IMR-90 (cell line): ENCODE measurements around the gene SLC16A1. TPM values are rescaled to one million over a fixed set of nuclear protein-coding genes. Genes with fewer than 3 reads are reported as not detected.

Experiments used
- ATAC-seq: fragments of 200-7000 bp; cut with Tn5 transposase; 2 replicates; pipeline ENCODE4 v1.9.1; 2020; ENCODE audit warnings: low read depth, mild to moderate bottlenecking, moderate library complexity
- BruUV-seq: library from RNA; stranded (reverse); fragments of 400-500 nt; replicated peaks from 2 replicates; lab custom pipeline; 2021; lab: Mats Ljungman, UMichigan
- CTCF ChIA-PET: fragments of 300-600 bp; formaldehyde crosslinking; extraction: SDS; loops from one replicate; lab custom pipeline; 2021; ENCODE audit warnings: antibody characterized with exemption; lab: Yijun Ruan, JAX
- POLR2A ChIA-PET: fragments of 300-600 bp; sonication (Branson Sonifier 250); formaldehyde crosslinking; loops from one replicate; lab custom pipeline; 2022; ENCODE audit warnings: antibody characterized with exemption; ENCODE audit not compliant: unreplicated experiment; lab: Charles Lee
- DNase-seq: peaks from one replicate; pipeline ENCODE4 v3.0.0; 2013
- H2AFZ ChIP-seq: replicated peaks from 2 replicates; pipeline ENCODE3; 2013; ENCODE audit warnings: low read length, mild to moderate bottlenecking; ENCODE audit not compliant: poor library complexity
- H2AK5ac ChIP-seq: 2 replicates; pipeline ENCODE4 v1.6.1; 2013; ENCODE audit warnings: low read depth, low read length, inconsistent platforms
- H2AK9ac ChIP-seq: replicated peaks from 2 replicates; pipeline ENCODE3; 2013; ENCODE audit warnings: mild to moderate bottlenecking, low read depth, low read length, moderate library complexity; ENCODE audit not compliant: poor library complexity
- H2BK120ac ChIP-seq: 2 replicates; pipeline ENCODE4 v1.6.1; 2013; ENCODE audit warnings: low read depth, low read length, inconsistent platforms
- H2BK15ac ChIP-seq: 3 replicates; pipeline ENCODE4 v1.6.1; 2013; ENCODE audit warnings: low read depth, low read length, inconsistent platforms
- H2BK20ac ChIP-seq: 2 replicates; pipeline ENCODE4 v1.6.1; 2013; ENCODE audit warnings: low read depth, mild to moderate bottlenecking, inconsistent platforms, low read length, moderate library complexity
- H2BK5ac ChIP-seq: 2 replicates; pipeline ENCODE4 v1.6.1; 2013; ENCODE audit warnings: mild to moderate bottlenecking, low read depth, low read length, inconsistent platforms; ENCODE audit not compliant: poor library complexity, severe bottlenecking
- H3K14ac ChIP-seq: replicated peaks from 2 replicates; pipeline ENCODE4 v1.6.1; 2013; ENCODE audit warnings: low read depth, low read length, inconsistent platforms
- H3K18ac ChIP-seq: 2 replicates; pipeline ENCODE4 v1.6.1; 2013; ENCODE audit warnings: low read depth, low read length, control low read depth
- H3K23ac ChIP-seq: 2 replicates; pipeline ENCODE4 v1.6.1; 2013; ENCODE audit warnings: low read depth, low read length, inconsistent platforms
- H3K27ac ChIP-seq: 2 replicates; pipeline ENCODE4 v1.5.1; 2013; ENCODE audit warnings: mild to moderate bottlenecking, control low read depth, low read length; ENCODE audit not compliant: insufficient read depth
- H3K27me3 ChIP-seq: 2 replicates; pipeline ENCODE4 v1.6.1; 2013; ENCODE audit warnings: low read length; ENCODE audit not compliant: control insufficient read depth, insufficient read depth
- H3K36me3 ChIP-seq: 2 replicates; pipeline ENCODE4 v1.6.1; 2013; ENCODE audit warnings: low read length, mixed read lengths; ENCODE audit not compliant: control insufficient read depth, insufficient read depth
- H3K4ac ChIP-seq: 2 replicates; pipeline ENCODE4 v1.6.1; 2013; ENCODE audit warnings: low read depth, low read length, inconsistent platforms
- H3K4me1 ChIP-seq: 2 replicates; pipeline ENCODE4 v1.6.1; 2013; ENCODE audit warnings: low read length, mixed read lengths; ENCODE audit not compliant: control insufficient read depth, insufficient read depth
- H3K4me2 ChIP-seq: 2 replicates; pipeline ENCODE4 v1.6.1; 2013; ENCODE audit warnings: low read depth, mild to moderate bottlenecking, control low read depth, low read length, moderate library complexity
- H3K4me3 ChIP-seq: 2 replicates; pipeline ENCODE4 v1.5.1; 2013; ENCODE audit warnings: low read depth, mild to moderate bottlenecking, control low read depth, low read length, moderate library complexity; ENCODE audit not compliant: insufficient read depth
- H3K56ac ChIP-seq: 2 replicates; pipeline ENCODE4 v1.6.1; 2013; ENCODE audit warnings: low read length, inconsistent platforms; ENCODE audit not compliant: insufficient read depth; ENCODE audit errors: extremely low read depth
- H3K79me1 ChIP-seq, 2 experiments: 2 replicates each; pipeline ENCODE4 v1.6.1; 2013; ENCODE audit warnings: low read length in 2 of 2, inconsistent platforms in 1 of 2, low read depth in 1 of 2
- H3K9ac ChIP-seq: 2 replicates; pipeline ENCODE4 v1.6.1; 2013; ENCODE audit warnings: low read depth, low read length, control low read depth
- H3K9me1 ChIP-seq: 2 replicates; pipeline ENCODE4 v1.6.1; 2013; ENCODE audit warnings: low read length, inconsistent platforms; ENCODE audit not compliant: insufficient read depth
- H3K9me3 ChIP-seq: 2 replicates; pipeline ENCODE4 v1.6.1; 2013; ENCODE audit warnings: low read length; ENCODE audit not compliant: control insufficient read depth, insufficient read depth
- H4K20me1 ChIP-seq: 2 replicates; pipeline ENCODE4 v1.6.1; 2013; ENCODE audit warnings: low read length, inconsistent platforms; ENCODE audit not compliant: insufficient read depth
- H4K5ac ChIP-seq: 2 replicates; pipeline ENCODE4 v1.6.1; 2013; ENCODE audit warnings: mild to moderate bottlenecking, low read depth, low read length, control low read depth
- H4K8ac ChIP-seq, 2 experiments: 2 replicates each; pipeline ENCODE4 v1.6.1; 2013; ENCODE audit warnings: low read depth in 2 of 2, low read length in 2 of 2, control low read depth in 1 of 2, inconsistent platforms in 1 of 2
- H4K91ac ChIP-seq: 2 replicates; pipeline ENCODE4 v1.6.1; 2013; ENCODE audit warnings: low read depth, low read length, inconsistent platforms; ENCODE audit not compliant: insufficient read depth
- BHLHE40 ChIP-seq: fragments of 150-350 bp; IDR thresholded peaks from 2 replicates; pipeline ENCODE4 v1.6.1; 2016; ENCODE audit warnings: mild to moderate bottlenecking, low read depth, low read length
- CEBPB ChIP-seq: IDR thresholded peaks from 2 replicates; pipeline ENCODE4 v1.6.1; 2012; ENCODE audit warnings: low read depth, low read length, improper control_type of control experiment
- CHD1 ChIP-seq: IDR thresholded peaks from 2 replicates; pipeline ENCODE4 v1.6.1; 2012; ENCODE audit warnings: low read depth, low read length, improper control_type of control experiment
- ELK1 ChIP-seq: fragments of 150-350 bp; IDR thresholded peaks from 2 replicates; pipeline ENCODE4 v1.6.1; 2016; ENCODE audit warnings: low read depth, mild to moderate bottlenecking, low read length, moderate library complexity, borderline replicate concordance
- FOS ChIP-seq: fragments of 150-350 bp; IDR thresholded peaks from 2 replicates; pipeline ENCODE4 v1.6.1; 2016; ENCODE audit warnings: low read depth, low read length
- MAFK ChIP-seq: IDR thresholded peaks from 2 replicates; pipeline ENCODE4 v1.6.1; 2012; ENCODE audit warnings: low read depth, low read length, improper control_type of control experiment
- MAZ ChIP-seq: IDR thresholded peaks from 2 replicates; pipeline ENCODE4 v1.6.1; 2012; ENCODE audit warnings: low read depth, mild to moderate bottlenecking, low read length, improper control_type of control experiment, moderate library complexity, borderline replicate concordance
- MXI1 ChIP-seq: IDR thresholded peaks from 2 replicates; pipeline ENCODE4 v1.6.1; 2012; ENCODE audit warnings: low read depth, mild to moderate bottlenecking, low read length, moderate library complexity, borderline replicate concordance
- NFE2L2 ChIP-seq: fragments of 150-350 bp; IDR thresholded peaks from 2 replicates; pipeline ENCODE4 v1.6.1; 2016; ENCODE audit warnings: low read depth, mild to moderate bottlenecking, low read length
- POLR2A ChIP-seq: IDR thresholded peaks from 2 replicates; pipeline ENCODE4 v1.6.1; 2012; ENCODE audit warnings: mild to moderate bottlenecking, low read depth, low read length
- RAD21 ChIP-seq: IDR thresholded peaks from 2 replicates; pipeline ENCODE4 v1.6.1; 2012; ENCODE audit warnings: low read length, improper control_type of control experiment
- RCOR1 ChIP-seq: IDR thresholded peaks from 2 replicates; pipeline ENCODE4 v1.6.1; 2012; ENCODE audit warnings: mild to moderate bottlenecking, low read length, improper control_type of control experiment; ENCODE audit not compliant: insufficient replicate concordance
- RFX5 ChIP-seq: IDR thresholded peaks from 2 replicates; pipeline ENCODE4 v1.8.0; 2012; ENCODE audit warnings: low read depth, mild to moderate bottlenecking, low read length, moderate library complexity
- SMC3 ChIP-seq: fragments of 150-350 bp; IDR thresholded peaks from 2 replicates; pipeline ENCODE4 v1.6.1; 2016; ENCODE audit warnings: low read depth, mild to moderate bottlenecking, antibody characterized with exemption, low read length, moderate library complexity
- WGBS, 2 experiments: methylation state at CpG; one replicate each; pipeline versions ENCODE4 v1.1.5 to v1.1.7; 2013; ENCODE audit warnings: missing lambda C conversion rate in 2 of 2; ENCODE audit not compliant: insufficient read length in 1 of 2; ENCODE audit errors: extremely low coverage in 2 of 2; 5-methylcytosine and 5-hydroxymethylcytosine counted together
- dilution Hi-C: fragments of 300-500 bp; cut with HindIII; formaldehyde crosslinking; loops from one replicate; pipeline ENCODE4 v1.14.3; 2018; ENCODE audit warnings: low sequenced_read_pairs; ENCODE audit not compliant: unreplicated experiment
- in situ Hi-C: fragments of 300-500 bp; cut with MboI; formaldehyde crosslinking; loops from 3 replicates; pipeline ENCODE4 v1.14.3; 2019; ENCODE audit warnings: low sequenced_read_pairs, inconsistent platforms, mixed read lengths
- intact Hi-C: fragments of 100-400 bp; cut with micrococcal nuclease; formaldehyde crosslinking; loops from 2 replicates; pipeline ENCODE4 v1.10.0; 2022
- polyA plus RNA-seq, 3 experiments: library from polyadenylated mRNA; depleted of rRNA; stranded (reverse); fragments of >200 nt; gene quantifications; 2 replicates each; pipeline ENCODE4 v1.2.3, GENCODE V29; 2012; ENCODE audit warnings: low replicate concordance in 1 of 3
- total RNA-seq: library from RNA; depleted of rRNA; stranded (reverse); fragments of >200 nt; gene quantifications from 2 replicates; pipeline ENCODE4 v1.2.3, GENCODE V29; 2012
- TF ChIP-seq, protein P1 (sequence below): fragments of 150-350 bp; IDR thresholded peaks from 2 replicates; pipeline ENCODE4 v1.6.1; 2017; ENCODE audit warnings: mild to moderate bottlenecking, antibody characterized with exemption, low read length, low read depth
- TF ChIP-seq, protein P2 (sequence below): conservative IDR thresholded peaks from 2 replicates; pipeline ENCODE4 v1.5.1; 2012; ENCODE audit warnings: mild to moderate bottlenecking, low read depth, low read length, improper control_type of control experiment

The SLC16A1 gene
- total and polyA plus RNA-seq, 2 of the 4 experiments (the other 2 are of a cell fraction): 32.9 to 156 TPM

DNA sequence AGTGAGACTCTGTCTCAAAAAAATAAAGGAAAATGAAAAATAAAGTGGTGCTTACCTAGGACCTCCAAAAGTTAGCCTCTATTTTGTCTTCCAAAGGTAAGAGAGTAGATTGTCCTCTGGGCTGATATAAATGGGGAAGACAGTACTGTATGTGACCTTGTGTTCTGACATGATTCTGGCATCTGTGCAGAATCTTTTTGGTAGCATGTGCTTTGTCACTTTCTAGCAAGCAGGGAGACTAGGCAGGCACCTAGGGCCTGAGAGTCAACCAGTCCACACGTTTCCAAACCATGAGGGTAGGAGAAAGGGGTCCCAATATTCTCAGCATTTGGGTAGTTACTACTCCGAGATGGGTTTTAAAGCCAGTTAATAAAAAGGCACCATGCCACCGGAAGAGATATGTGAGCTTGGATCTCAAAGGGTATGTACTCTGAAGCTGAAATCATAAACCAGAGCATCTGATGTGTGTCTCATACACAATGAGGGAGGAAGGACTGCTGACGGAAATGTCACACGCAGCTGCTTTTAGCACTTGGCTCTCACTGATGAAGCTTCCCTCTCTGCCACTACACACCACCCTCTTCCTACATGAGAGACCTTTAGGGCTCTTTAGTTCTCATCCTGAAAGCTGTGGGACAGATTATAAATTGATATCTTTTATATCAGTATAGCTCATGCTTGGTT, 27.0 kb upstream of the SLC16A1 start:
- H2BK120ac ChIP-seq: no peak overlapping the region
- no peak overlapping the region for H3K23ac ChIP-seq
- no peak overlapping the region for H2AFZ ChIP-seq
- CTCF ChIA-PET: interaction anchor here (0.6 kb wide), 1 partner anchor 10 kb away, joined by 10 read pairs; no protein-coding TSS in a partner anchor
- DNase-seq: no peak
- H2BK15ac ChIP-seq: no peak overlapping the region
- no peak overlapping the region for H4K8ac ChIP-seq
- dilution Hi-C loops: no loop called here
- H3K9me1 ChIP-seq: peaks cover 5% of the 10 kb centered on the region; the same call in 1 of the 2 replicates
- no peak overlapping the region for H3K27ac ChIP-seq
- intact Hi-C loops: no loop called here
- no peak overlapping the region for H3K56ac ChIP-seq
- H3K14ac ChIP-seq: no peak overlapping the region
- H3K4me3 ChIP-seq: no peak overlapping the region
- no peak for ATAC-seq
- H3K36me3 ChIP-seq: no peaks in the 10 kb centered on the region
- BruUV-seq: no TSS peak
- no peak overlapping the region for H4K91ac ChIP-seq
- no peak overlapping the region for H3K18ac ChIP-seq
- no peaks in the 10 kb centered on the region for H4K20me1 ChIP-seq
- no peak overlapping the region for H2AK5ac ChIP-seq
- H3K79me1 ChIP-seq: peaks cover 2 to 6% of the 10 kb centered on the region in 2 experiments; a peak in 1 of 4 replicates
- no peak overlapping the region for H3K9ac ChIP-seq
- H4K5ac ChIP-seq: no peak overlapping the region
- H3K4me1 ChIP-seq: no peaks in the 10 kb centered on the region
- H3K4ac ChIP-seq: no peak overlapping the region
- POLR2A ChIA-PET: no interaction called here
- no peaks in the 10 kb centered on the region for H3K9me3 ChIP-seq
- TF ChIP-seq POLR2A (no peak), BHLHE40 (no peak), MAZ (no peak), ELK1 (no peak), MXI1 (no peak), NFE2L2 (no peak), RFX5 (no peak), RCOR1 (no peak), FOS (no peak), RAD21 (no peak), CHD1 (no peak), MAFK (no peak), CEBPB (no peak), SMC3 (no peak)
- TF ChIP-seq, protein P1, sequence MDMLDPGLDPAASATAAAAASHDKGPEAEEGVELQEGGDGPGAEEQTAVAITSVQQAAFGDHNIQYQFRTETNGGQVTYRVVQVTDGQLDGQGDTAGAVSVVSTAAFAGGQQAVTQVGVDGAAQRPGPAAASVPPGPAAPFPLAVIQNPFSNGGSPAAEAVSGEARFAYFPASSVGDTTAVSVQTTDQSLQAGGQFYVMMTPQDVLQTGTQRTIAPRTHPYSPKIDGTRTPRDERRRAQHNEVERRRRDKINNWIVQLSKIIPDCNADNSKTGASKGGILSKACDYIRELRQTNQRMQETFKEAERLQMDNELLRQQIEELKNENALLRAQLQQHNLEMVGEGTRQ: no peak
- TF ChIP-seq, protein P2, sequence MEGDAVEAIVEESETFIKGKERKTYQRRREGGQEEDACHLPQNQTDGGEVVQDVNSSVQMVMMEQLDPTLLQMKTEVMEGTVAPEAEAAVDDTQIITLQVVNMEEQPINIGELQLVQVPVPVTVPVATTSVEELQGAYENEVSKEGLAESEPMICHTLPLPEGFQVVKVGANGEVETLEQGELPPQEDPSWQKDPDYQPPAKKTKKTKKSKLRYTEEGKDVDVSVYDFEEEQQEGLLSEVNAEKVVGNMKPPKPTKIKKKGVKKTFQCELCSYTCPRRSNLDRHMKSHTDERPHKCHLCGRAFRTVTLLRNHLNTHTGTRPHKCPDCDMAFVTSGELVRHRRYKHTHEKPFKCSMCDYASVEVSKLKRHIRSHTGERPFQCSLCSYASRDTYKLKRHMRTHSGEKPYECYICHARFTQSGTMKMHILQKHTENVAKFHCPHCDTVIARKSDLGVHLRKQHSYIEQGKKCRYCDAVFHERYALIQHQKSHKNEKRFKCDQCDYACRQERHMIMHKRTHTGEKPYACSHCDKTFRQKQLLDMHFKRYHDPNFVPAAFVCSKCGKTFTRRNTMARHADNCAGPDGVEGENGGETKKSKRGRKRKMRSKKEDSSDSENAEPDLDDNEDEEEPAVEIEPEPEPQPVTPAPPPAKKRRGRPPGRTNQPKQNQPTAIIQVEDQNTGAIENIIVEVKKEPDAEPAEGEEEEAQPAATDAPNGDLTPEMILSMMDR: no peak
- H3K27me3 ChIP-seq: no peaks in the 10 kb centered on the region
- no peak overlapping the region for H2AK9ac ChIP-seq
- H3K4me2 ChIP-seq: no peak overlapping the region
- in situ Hi-C loops: no loop called here
- no peak overlapping the region for H2BK5ac ChIP-seq
- 80% methylated on average over 1 of the region's 5 CpGs; no CpG with 5 or more reads in 1 of the 2 experiments for WGBS, 2 experiments
- no peak overlapping the region for H2BK20ac ChIP-seq
